GM18861 (cell line): Measurements from ENCODE around the gene FRS2.

Experiments used
- ATAC-seq: cut with Tn5 transposase; IDR thresholded peaks from one replicate; pipeline ENCODE4 v1.9.1; 2021; ENCODE audit not compliant: unreplicated experiment

Gene FRS2

GRCh38 chr12:69459477-69459876, 10.7 kb upstream of the FRS2 start:
- ATAC-seq, result no peak

- no peak for ATAC-seq
Measured at GRCh38 chr12:69464428-69464827, 5.8 kb upstream of the FRS2 start.

- ATAC-seq, result no peak
Measured at GRCh38 chr12:69466867-69467266, 3.3 kb upstream of the FRS2 start.

DNA sequence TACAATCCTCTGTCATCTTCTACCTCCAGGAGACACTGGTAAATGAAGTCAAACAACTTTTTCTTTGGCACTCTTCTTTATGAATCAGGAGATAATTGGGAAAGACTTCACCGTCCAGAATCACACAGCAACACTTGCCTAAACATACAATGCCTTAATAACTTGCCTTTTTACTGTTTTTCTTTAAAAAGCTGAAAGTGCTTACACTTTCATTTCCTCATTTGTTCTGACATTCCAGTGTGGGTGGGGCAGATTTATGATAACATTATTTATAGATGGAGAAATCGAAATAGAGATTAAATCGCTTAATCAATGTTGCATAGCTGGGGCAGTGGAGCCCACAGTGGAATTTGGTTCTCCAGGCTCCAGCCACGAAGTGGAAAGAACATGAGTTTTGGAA, 2.8 kb upstream of the FRS2 start:
- ATAC-seq, result no peak

DNA sequence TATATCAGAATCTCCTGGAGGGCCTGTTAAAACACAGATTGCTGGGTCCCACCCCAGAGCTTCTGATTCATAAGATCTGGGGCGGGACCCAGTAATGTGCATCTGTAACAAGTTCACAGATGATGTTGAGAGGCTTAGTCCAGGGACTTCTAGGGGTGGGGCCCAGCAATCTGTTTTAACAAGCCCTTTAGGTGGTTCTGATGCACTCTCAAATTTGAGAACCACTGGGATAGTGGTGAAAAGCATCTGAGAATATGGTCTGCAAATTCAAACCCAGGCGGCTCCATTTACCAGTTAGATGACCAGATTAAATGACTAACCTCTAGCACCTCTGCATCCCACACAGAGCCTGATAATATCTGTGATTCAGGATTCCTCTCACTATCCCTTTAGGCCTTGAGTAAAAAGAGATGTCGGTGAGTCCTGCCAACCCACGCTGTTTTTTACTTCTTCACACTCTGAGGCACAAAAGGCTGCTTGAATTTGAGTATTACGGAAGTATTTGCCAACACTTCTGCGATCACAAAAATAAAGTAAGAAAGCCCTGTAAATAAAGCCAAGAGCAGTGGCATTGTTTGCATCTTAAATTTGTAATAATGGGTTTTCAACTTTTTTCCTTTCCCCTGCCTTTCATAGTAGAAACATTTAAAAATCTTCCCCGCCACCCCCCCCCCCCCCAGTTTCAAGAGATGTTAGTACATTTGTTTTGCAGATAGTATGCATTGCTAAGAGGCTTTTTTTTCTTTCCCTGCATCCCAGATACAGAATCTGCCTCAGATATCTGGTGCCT, 1.8 kb upstream of the FRS2 start:
- no peak for ATAC-seq

GRCh38 chr12:69469854-69470188, 367 bp upstream of the FRS2 start:
- no peak for ATAC-seq

- ATAC-seq, result no peak
Measured at GRCh38 chr12:69471076-69471430, 865 bp downstream of the FRS2 start.

- no peak for ATAC-seq
Measured at GRCh38 chr12:69471667-69472385, 1.6 kb downstream of the FRS2 start.

DNA sequence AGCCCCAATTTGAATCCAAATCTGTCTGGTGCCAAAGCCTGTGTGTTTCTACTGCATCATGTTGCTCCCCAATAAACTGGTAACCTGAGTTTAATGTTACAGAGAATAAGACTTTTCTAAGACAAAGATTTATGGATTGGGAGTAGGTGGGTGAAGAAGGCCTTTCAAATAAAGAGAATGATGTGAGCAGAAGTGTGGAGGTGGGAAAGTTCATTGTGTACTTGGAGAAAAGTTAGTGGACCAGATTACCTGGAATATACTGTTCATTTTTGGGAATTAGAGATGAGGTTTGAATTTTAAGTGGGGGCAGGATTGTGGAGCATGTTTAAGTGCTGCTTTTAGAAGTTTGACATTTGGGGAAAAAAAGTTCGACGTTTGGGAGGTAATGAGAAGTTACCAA, 3.1 kb downstream of the FRS2 start:
- no peak for ATAC-seq

DNA sequence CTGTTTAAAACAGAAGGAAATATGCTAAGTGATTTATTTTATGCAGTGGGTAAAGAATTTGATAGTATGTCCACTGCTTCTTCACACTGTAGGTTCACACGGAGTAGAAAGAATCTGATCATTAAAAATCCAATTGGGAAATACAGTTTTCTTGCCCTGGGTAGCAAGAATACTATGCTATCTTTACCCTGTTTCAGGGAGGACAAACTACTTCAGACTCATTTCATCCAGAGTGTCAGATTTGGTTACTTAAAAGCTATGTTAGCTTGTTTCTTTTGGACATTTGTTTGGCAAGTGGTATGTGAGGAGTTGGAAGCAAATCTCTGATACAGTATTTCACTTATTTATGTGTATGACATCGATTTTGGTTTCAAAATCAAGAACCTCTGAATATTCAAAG, 4.3 kb downstream of the FRS2 start:
- no peak for ATAC-seq

GRCh38 chr12:69475237-69475975, 5.2 kb downstream of the FRS2 start:
- ATAC-seq, result no peak

DNA sequence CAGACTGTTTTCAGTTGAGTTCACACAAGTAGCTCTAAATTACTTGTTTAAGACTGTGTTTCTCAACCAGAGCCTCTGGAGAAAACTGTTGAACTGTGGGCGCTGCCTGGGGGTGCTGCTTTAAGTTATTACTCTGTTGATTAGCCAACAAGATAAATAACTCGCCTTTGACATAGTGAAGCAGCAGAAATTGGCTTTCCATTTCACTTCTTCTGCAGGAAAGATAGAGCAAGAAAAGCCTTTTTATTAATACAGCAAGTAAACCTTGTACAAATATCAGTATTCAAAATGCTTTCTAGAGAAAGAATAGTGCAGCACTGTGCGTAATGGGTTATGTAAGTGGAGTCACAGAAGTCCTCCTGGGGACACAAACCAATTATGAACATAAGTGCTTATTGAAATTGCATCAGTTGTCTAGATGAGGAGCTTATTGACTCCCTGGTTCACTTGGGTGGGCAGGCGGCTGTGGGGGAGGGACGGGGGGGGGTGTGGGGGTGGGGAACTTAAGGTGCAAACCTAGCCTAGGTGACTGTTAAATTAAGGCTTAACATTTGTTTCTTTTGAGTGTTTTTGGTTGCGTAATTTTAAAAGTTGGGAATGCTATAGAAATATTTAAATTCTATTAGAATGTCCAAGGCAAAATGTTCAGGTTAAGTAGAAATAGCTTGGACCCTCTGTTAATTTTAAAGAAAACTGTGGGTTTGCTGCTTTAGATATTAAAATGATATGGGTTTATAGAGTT, 6.3 kb downstream of the FRS2 start:
- no peak for ATAC-seq

- no peak for ATAC-seq
Measured at GRCh38 chr12:69479675-69480074, 9.5 kb downstream of the FRS2 start.

- no peak for ATAC-seq
Measured at GRCh38 chr12:69480698-69481097, 10.5 kb downstream of the FRS2 start.

GRCh38 chr12:69481133-69481532, 10.9 kb downstream of the FRS2 start:
- ATAC-seq, result no peak

DNA sequence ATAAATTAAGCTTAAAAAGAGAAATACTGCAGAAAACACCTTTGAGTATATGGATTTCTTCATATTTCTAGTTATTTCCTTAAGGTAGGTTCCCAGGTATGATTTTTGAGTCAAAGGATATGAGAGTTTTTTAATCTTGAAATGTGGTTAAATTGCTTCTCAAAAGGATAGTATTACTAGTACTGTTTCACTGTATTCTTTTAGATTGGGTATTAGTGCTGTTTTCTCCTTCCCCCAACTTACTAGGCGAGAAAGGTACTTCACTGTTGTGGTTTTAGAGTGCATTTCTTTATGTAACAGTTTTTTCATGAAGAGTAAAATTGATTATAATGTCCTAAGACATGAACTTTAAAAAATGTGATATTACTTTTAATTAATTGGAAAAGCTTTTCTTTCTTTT, 13.5 kb downstream of the FRS2 start:
- ATAC-seq, result no peak

GRCh38 chr12:69484428-69484827, 14.2 kb downstream of the FRS2 start:
- no peak for ATAC-seq

- no peak for ATAC-seq
Measured at GRCh38 chr12:69490920-69491643, 20.9 kb downstream of the FRS2 start.

- no peak for ATAC-seq
Measured at GRCh38 chr12:69492739-69493138, 22.6 kb downstream of the FRS2 start.

DNA sequence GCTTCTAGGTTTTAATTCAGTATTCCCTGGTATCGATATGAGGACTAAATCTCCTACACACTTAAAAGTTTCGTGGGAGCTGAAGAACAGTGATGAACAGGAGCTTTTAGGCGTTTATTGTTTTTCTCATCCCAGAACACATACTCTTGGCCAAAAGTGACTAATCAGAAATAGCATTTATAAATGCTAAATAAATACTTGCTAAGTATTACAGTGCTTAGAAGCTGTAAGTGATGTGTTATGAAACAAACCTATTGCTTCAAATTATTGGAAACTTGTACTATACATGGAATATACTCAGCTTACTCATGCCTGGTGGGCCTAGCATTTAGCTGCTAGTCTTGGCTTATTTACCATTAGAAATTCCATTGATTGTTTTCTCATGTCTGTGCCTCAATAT, 24.9 kb downstream of the FRS2 start:
- ATAC-seq, result no peak
